ENCODE results near the gene TSPYL6. TPM values are rescaled to one million over a fixed set of nuclear protein-coding genes. Genes with fewer than 3 reads are reported as not detected.

The TSPYL6 gene
- total and polyA plus RNA-seq, 9 donors = 0.05 to 0.24 (median 0.10) TPM; not detected in 4

DNA sequence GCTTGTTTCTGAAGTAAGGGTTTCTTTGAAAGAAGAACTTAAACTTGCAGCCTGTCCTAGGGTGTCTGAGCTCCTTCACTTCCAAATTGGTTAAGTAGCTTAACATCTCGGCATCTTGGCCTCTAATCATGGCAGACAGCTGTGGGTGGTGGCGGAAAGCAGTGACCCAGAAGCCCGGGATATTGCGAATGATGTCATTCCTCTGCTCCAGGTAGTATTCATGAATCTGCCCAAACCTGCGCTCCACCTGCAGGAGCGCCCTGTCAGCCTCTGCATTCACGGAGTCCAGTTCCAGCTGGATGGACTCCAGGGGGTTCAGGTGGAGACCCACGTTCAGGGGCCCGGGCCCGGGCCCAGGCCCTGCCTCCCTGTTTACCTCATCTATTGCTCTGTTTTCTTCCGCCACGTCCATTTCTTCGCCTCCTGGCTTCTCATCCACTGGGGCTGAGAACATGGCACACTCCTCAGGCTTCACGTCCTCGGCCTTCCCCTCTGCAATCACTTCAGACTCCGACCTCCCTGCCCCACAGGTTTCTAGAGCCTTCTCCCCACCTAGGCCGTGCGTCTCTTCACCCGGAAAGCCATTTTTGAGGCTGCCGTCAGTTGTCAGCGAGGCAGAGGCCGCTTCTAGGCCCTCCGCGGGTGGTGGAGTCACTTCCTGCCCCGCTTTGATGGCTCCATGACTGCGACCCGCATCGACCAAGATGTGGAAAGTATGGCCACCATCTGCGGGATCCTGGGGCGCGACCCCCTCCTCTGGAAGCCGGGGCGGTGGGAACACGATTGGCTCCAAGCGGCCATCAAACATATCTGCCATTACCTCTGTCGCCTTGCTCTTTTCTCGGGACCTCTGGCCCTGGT lies 569 bp downstream of the TSPYL6 start:
- no peak for DNase-seq
- Histone ChIP-seq H3K4me3 (no peak overlapping the region), H3K9me3 (no peaks in the 10 kb centered on the region), H3K36me3 (no peaks in the 10 kb centered on the region), H3K4me1 (ENCODE audit: insufficient read depth) (no peaks in the 10 kb centered on the region), H3K27me3 (no peaks in the 10 kb centered on the region), H3K27ac (no peak overlapping the region)
- 96 to 97% (median 97%) methylated on average over 37 of the region's 37 CpGs for WGBS, 3 donors
- intact Hi-C loops (cut with DNase I) = no loop called here
- no peak for TF ChIP-seq EP300 (IDR thresholded peaks at IDR 0.05)
- TF ChIP-seq, protein P1, sequence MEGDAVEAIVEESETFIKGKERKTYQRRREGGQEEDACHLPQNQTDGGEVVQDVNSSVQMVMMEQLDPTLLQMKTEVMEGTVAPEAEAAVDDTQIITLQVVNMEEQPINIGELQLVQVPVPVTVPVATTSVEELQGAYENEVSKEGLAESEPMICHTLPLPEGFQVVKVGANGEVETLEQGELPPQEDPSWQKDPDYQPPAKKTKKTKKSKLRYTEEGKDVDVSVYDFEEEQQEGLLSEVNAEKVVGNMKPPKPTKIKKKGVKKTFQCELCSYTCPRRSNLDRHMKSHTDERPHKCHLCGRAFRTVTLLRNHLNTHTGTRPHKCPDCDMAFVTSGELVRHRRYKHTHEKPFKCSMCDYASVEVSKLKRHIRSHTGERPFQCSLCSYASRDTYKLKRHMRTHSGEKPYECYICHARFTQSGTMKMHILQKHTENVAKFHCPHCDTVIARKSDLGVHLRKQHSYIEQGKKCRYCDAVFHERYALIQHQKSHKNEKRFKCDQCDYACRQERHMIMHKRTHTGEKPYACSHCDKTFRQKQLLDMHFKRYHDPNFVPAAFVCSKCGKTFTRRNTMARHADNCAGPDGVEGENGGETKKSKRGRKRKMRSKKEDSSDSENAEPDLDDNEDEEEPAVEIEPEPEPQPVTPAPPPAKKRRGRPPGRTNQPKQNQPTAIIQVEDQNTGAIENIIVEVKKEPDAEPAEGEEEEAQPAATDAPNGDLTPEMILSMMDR (IDR thresholded peaks at IDR 0.05) = no peak
- TF ChIP-seq POLR2A (IDR thresholded peaks at IDR 0.05) = no peak

DNA sequence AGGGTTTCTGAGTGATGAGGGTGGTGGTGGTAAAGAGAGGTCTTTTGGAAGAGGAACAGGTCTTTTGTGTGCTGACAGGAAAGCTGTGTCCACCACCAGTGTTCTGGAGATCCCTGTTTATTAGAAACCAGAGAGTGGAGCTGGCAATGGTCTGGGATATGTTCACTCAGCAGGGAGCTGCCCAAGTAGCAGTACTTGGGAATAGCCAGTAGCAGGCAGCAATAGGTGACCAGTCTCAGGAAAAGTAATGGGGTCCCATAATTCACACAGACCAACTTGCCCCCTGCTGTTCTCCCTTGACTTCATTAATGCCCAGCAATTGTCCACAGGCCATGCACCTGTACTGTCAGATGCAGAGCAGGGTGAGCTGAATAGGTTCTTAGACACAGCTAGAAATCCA lies 1.8 kb downstream of the TSPYL6 start:
- TF ChIP-seq, protein P1 (IDR thresholded peaks at IDR 0.05) = no peak
- TF ChIP-seq EP300 (IDR thresholded peaks at IDR 0.05) (no peak), POLR2A (IDR thresholded peaks at IDR 0.05) (no peak)
- H3K4me1 ChIP-seq (ENCODE audit: insufficient read depth) = no peaks in the 10 kb centered on the region
- no peaks in the 10 kb centered on the region for H3K36me3 ChIP-seq
- no peak overlapping the region for H3K27ac ChIP-seq
- no peaks in the 10 kb centered on the region for H3K9me3 ChIP-seq
- no peak for DNase-seq
- intact Hi-C loops (cut with DNase I) = no loop called here
- no peak overlapping the region for H3K4me3 ChIP-seq
- no peaks in the 10 kb centered on the region for H3K27me3 ChIP-seq

DNA sequence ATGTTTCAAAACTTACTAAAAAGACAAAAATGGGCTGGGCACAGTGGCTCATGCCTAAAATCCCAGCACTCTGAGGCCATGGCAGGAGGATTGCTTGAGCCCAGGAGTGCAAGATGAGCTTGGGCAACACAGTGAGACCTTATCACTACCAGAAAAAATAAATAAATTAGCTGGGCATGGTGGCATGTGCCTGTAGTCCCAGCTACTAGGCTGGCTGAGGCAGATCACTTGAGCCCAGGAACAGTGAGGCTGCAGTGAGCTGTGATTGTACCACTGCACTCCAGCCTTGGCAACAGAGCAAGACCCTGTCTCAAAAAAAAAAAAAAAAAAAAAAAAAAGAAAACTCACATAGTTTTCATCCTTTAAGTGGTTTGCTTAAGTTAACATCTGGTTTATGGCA lies 6.4 kb downstream of the TSPYL6 start:
- Histone ChIP-seq H3K27me3 (no peaks in the 10 kb centered on the region), H3K9me3 (no peaks in the 10 kb centered on the region), H3K4me1 (ENCODE audit: insufficient read depth) (no peaks in the 10 kb centered on the region), H3K4me3 (no peak overlapping the region), H3K36me3 (no peaks in the 10 kb centered on the region), H3K27ac (no peak overlapping the region)
- TF ChIP-seq POLR2A (IDR thresholded peaks at IDR 0.05) = no peak
- no peak for TF ChIP-seq EP300 (IDR thresholded peaks at IDR 0.05)
- TF ChIP-seq, protein P1 (IDR thresholded peaks at IDR 0.05) = no peak
- intact Hi-C loops (cut with DNase I) = no loop called here
- no peak for DNase-seq

GRCh38 chr2:54247115-54247514 lies 8.9 kb downstream of the TSPYL6 start:
- TF ChIP-seq, protein P1 (IDR thresholded peaks at IDR 0.05) = no peak
- TF ChIP-seq POLR2A (IDR thresholded peaks at IDR 0.05) (no peak), EP300 (IDR thresholded peaks at IDR 0.05) (no peak)
- Histone ChIP-seq H3K4me1 (ENCODE audit: insufficient read depth) (no peaks in the 10 kb centered on the region), H3K4me3 (no peak overlapping the region), H3K36me3 (no peaks in the 10 kb centered on the region), H3K9me3 (no peaks in the 10 kb centered on the region), H3K27me3 (no peaks in the 10 kb centered on the region), H3K27ac (no peak overlapping the region)
- intact Hi-C loops (cut with DNase I) = no loop called here
- no peak for DNase-seq
- 41 to 64% (median 56%) methylated on average over 1 of the region's 1 CpG for whole genome bisulfite sequencing, 3 donors
